IMR-90 (cell line): ENCODE measurements around the gene CENPM. TPM values are rescaled to one million over a fixed set of nuclear protein-coding genes. Genes with fewer than 3 reads are reported as not detected.

ENCODE experiments used
- ATAC-seq: fragments of 200-7000 bp; cut with Tn5 transposase; 2 replicates; pipeline ENCODE4 v1.9.1; 2020; ENCODE audit warnings: low read depth, mild to moderate bottlenecking, moderate library complexity
- BruUV-seq: library from RNA; stranded (reverse); fragments of 400-500 nt; replicated peaks from 2 replicates; lab custom pipeline; 2021; lab: Mats Ljungman, UMichigan
- CTCF ChIA-PET: fragments of 300-600 bp; formaldehyde crosslinking; extraction: SDS; loops from one replicate; lab custom pipeline; 2021; ENCODE audit warnings: antibody characterized with exemption; lab: Yijun Ruan, JAX
- POLR2A ChIA-PET: fragments of 300-600 bp; sonication (Branson Sonifier 250); formaldehyde crosslinking; loops from one replicate; lab custom pipeline; 2022; ENCODE audit warnings: antibody characterized with exemption; ENCODE audit not compliant: unreplicated experiment; lab: Charles Lee
- DNase-seq: peaks from one replicate; pipeline ENCODE4 v3.0.0; 2013
- H2AFZ ChIP-seq: replicated peaks from 2 replicates; pipeline ENCODE3; 2013; ENCODE audit warnings: low read length, mild to moderate bottlenecking; ENCODE audit not compliant: poor library complexity
- H2AK5ac ChIP-seq: 2 replicates; pipeline ENCODE4 v1.6.1; 2013; ENCODE audit warnings: low read depth, low read length, inconsistent platforms
- H2AK9ac ChIP-seq: replicated peaks from 2 replicates; pipeline ENCODE3; 2013; ENCODE audit warnings: mild to moderate bottlenecking, low read depth, low read length, moderate library complexity; ENCODE audit not compliant: poor library complexity
- H2BK120ac ChIP-seq: 2 replicates; pipeline ENCODE4 v1.6.1; 2013; ENCODE audit warnings: low read depth, low read length, inconsistent platforms
- H2BK15ac ChIP-seq: 3 replicates; pipeline ENCODE4 v1.6.1; 2013; ENCODE audit warnings: low read depth, low read length, inconsistent platforms
- H2BK20ac ChIP-seq: 2 replicates; pipeline ENCODE4 v1.6.1; 2013; ENCODE audit warnings: low read depth, mild to moderate bottlenecking, inconsistent platforms, low read length, moderate library complexity
- H2BK5ac ChIP-seq: 2 replicates; pipeline ENCODE4 v1.6.1; 2013; ENCODE audit warnings: mild to moderate bottlenecking, low read depth, low read length, inconsistent platforms; ENCODE audit not compliant: poor library complexity, severe bottlenecking
- H3K14ac ChIP-seq: replicated peaks from 2 replicates; pipeline ENCODE4 v1.6.1; 2013; ENCODE audit warnings: low read depth, low read length, inconsistent platforms
- H3K18ac ChIP-seq: 2 replicates; pipeline ENCODE4 v1.6.1; 2013; ENCODE audit warnings: low read depth, low read length, control low read depth
- H3K23ac ChIP-seq: 2 replicates; pipeline ENCODE4 v1.6.1; 2013; ENCODE audit warnings: low read depth, low read length, inconsistent platforms
- H3K27ac ChIP-seq: 2 replicates; pipeline ENCODE4 v1.5.1; 2013; ENCODE audit warnings: mild to moderate bottlenecking, control low read depth, low read length; ENCODE audit not compliant: insufficient read depth
- H3K27me3 ChIP-seq: 2 replicates; pipeline ENCODE4 v1.6.1; 2013; ENCODE audit warnings: low read length; ENCODE audit not compliant: control insufficient read depth, insufficient read depth
- H3K36me3 ChIP-seq: 2 replicates; pipeline ENCODE4 v1.6.1; 2013; ENCODE audit warnings: low read length, mixed read lengths; ENCODE audit not compliant: control insufficient read depth, insufficient read depth
- H3K4ac ChIP-seq: 2 replicates; pipeline ENCODE4 v1.6.1; 2013; ENCODE audit warnings: low read depth, low read length, inconsistent platforms
- H3K4me1 ChIP-seq: 2 replicates; pipeline ENCODE4 v1.6.1; 2013; ENCODE audit warnings: low read length, mixed read lengths; ENCODE audit not compliant: control insufficient read depth, insufficient read depth
- H3K4me2 ChIP-seq: 2 replicates; pipeline ENCODE4 v1.6.1; 2013; ENCODE audit warnings: low read depth, mild to moderate bottlenecking, control low read depth, low read length, moderate library complexity
- H3K4me3 ChIP-seq: 2 replicates; pipeline ENCODE4 v1.5.1; 2013; ENCODE audit warnings: low read depth, mild to moderate bottlenecking, control low read depth, low read length, moderate library complexity; ENCODE audit not compliant: insufficient read depth
- H3K56ac ChIP-seq: 2 replicates; pipeline ENCODE4 v1.6.1; 2013; ENCODE audit warnings: low read length, inconsistent platforms; ENCODE audit not compliant: insufficient read depth; ENCODE audit errors: extremely low read depth
- H3K79me1 ChIP-seq, 2 experiments: 2 replicates each; pipeline ENCODE4 v1.6.1; 2013; ENCODE audit warnings: low read length in 2 of 2, inconsistent platforms in 1 of 2, low read depth in 1 of 2
- H3K9ac ChIP-seq: 2 replicates; pipeline ENCODE4 v1.6.1; 2013; ENCODE audit warnings: low read depth, low read length, control low read depth
- H3K9me1 ChIP-seq: 2 replicates; pipeline ENCODE4 v1.6.1; 2013; ENCODE audit warnings: low read length, inconsistent platforms; ENCODE audit not compliant: insufficient read depth
- H3K9me3 ChIP-seq: 2 replicates; pipeline ENCODE4 v1.6.1; 2013; ENCODE audit warnings: low read length; ENCODE audit not compliant: control insufficient read depth, insufficient read depth
- H4K20me1 ChIP-seq: 2 replicates; pipeline ENCODE4 v1.6.1; 2013; ENCODE audit warnings: low read length, inconsistent platforms; ENCODE audit not compliant: insufficient read depth
- H4K5ac ChIP-seq: 2 replicates; pipeline ENCODE4 v1.6.1; 2013; ENCODE audit warnings: mild to moderate bottlenecking, low read depth, low read length, control low read depth
- H4K8ac ChIP-seq, 2 experiments: 2 replicates each; pipeline ENCODE4 v1.6.1; 2013; ENCODE audit warnings: low read depth in 2 of 2, low read length in 2 of 2, control low read depth in 1 of 2, inconsistent platforms in 1 of 2
- H4K91ac ChIP-seq: 2 replicates; pipeline ENCODE4 v1.6.1; 2013; ENCODE audit warnings: low read depth, low read length, inconsistent platforms; ENCODE audit not compliant: insufficient read depth
- BHLHE40 ChIP-seq: fragments of 150-350 bp; IDR thresholded peaks from 2 replicates; pipeline ENCODE4 v1.6.1; 2016; ENCODE audit warnings: mild to moderate bottlenecking, low read depth, low read length
- CHD1 ChIP-seq: IDR thresholded peaks from 2 replicates; pipeline ENCODE4 v1.6.1; 2012; ENCODE audit warnings: low read depth, low read length, improper control_type of control experiment
- ELK1 ChIP-seq: fragments of 150-350 bp; IDR thresholded peaks from 2 replicates; pipeline ENCODE4 v1.6.1; 2016; ENCODE audit warnings: low read depth, mild to moderate bottlenecking, low read length, moderate library complexity, borderline replicate concordance
- FOS ChIP-seq: fragments of 150-350 bp; IDR thresholded peaks from 2 replicates; pipeline ENCODE4 v1.6.1; 2016; ENCODE audit warnings: low read depth, low read length
- MAFK ChIP-seq: IDR thresholded peaks from 2 replicates; pipeline ENCODE4 v1.6.1; 2012; ENCODE audit warnings: low read depth, low read length, improper control_type of control experiment
- MAZ ChIP-seq: IDR thresholded peaks from 2 replicates; pipeline ENCODE4 v1.6.1; 2012; ENCODE audit warnings: low read depth, mild to moderate bottlenecking, low read length, improper control_type of control experiment, moderate library complexity, borderline replicate concordance
- MXI1 ChIP-seq: IDR thresholded peaks from 2 replicates; pipeline ENCODE4 v1.6.1; 2012; ENCODE audit warnings: low read depth, mild to moderate bottlenecking, low read length, moderate library complexity, borderline replicate concordance
- NFE2L2 ChIP-seq: fragments of 150-350 bp; IDR thresholded peaks from 2 replicates; pipeline ENCODE4 v1.6.1; 2016; ENCODE audit warnings: low read depth, mild to moderate bottlenecking, low read length
- POLR2A ChIP-seq: IDR thresholded peaks from 2 replicates; pipeline ENCODE4 v1.6.1; 2012; ENCODE audit warnings: mild to moderate bottlenecking, low read depth, low read length
- RAD21 ChIP-seq: IDR thresholded peaks from 2 replicates; pipeline ENCODE4 v1.6.1; 2012; ENCODE audit warnings: low read length, improper control_type of control experiment
- RCOR1 ChIP-seq: IDR thresholded peaks from 2 replicates; pipeline ENCODE4 v1.6.1; 2012; ENCODE audit warnings: mild to moderate bottlenecking, low read length, improper control_type of control experiment; ENCODE audit not compliant: insufficient replicate concordance
- RFX5 ChIP-seq: IDR thresholded peaks from 2 replicates; pipeline ENCODE4 v1.8.0; 2012; ENCODE audit warnings: low read depth, mild to moderate bottlenecking, low read length, moderate library complexity
- SMC3 ChIP-seq: fragments of 150-350 bp; IDR thresholded peaks from 2 replicates; pipeline ENCODE4 v1.6.1; 2016; ENCODE audit warnings: low read depth, mild to moderate bottlenecking, antibody characterized with exemption, low read length, moderate library complexity
- WGBS, 2 experiments: methylation state at CpG; one replicate each; pipeline versions ENCODE4 v1.1.5 to v1.1.7; 2013; ENCODE audit warnings: missing lambda C conversion rate in 2 of 2; ENCODE audit not compliant: insufficient read length in 1 of 2; ENCODE audit errors: extremely low coverage in 2 of 2; 5-methylcytosine and 5-hydroxymethylcytosine counted together
- dilution Hi-C: fragments of 300-500 bp; cut with HindIII; formaldehyde crosslinking; loops from one replicate; pipeline ENCODE4 v1.14.3; 2018; ENCODE audit warnings: low sequenced_read_pairs; ENCODE audit not compliant: unreplicated experiment
- in situ Hi-C: fragments of 300-500 bp; cut with MboI; formaldehyde crosslinking; loops from 3 replicates; pipeline ENCODE4 v1.14.3; 2019; ENCODE audit warnings: low sequenced_read_pairs, inconsistent platforms, mixed read lengths
- intact Hi-C: fragments of 100-400 bp; cut with micrococcal nuclease; formaldehyde crosslinking; loops from 2 replicates; pipeline ENCODE4 v1.10.0; 2022
- polyA plus RNA-seq, 3 experiments: library from polyadenylated mRNA; depleted of rRNA; stranded (reverse); fragments of >200 nt; gene quantifications; 2 replicates each; pipeline ENCODE4 v1.2.3, GENCODE V29; 2012; ENCODE audit warnings: low replicate concordance in 1 of 3
- total RNA-seq: library from RNA; depleted of rRNA; stranded (reverse); fragments of >200 nt; gene quantifications from 2 replicates; pipeline ENCODE4 v1.2.3, GENCODE V29; 2012
- TF ChIP-seq, protein P1 (sequence below): conservative IDR thresholded peaks from 2 replicates; pipeline ENCODE4 v1.5.1; 2012; ENCODE audit warnings: mild to moderate bottlenecking, low read depth, low read length, improper control_type of control experiment
- TF ChIP-seq, protein P2 (sequence below): fragments of 150-350 bp; IDR thresholded peaks from 2 replicates; pipeline ENCODE4 v1.6.1; 2017; ENCODE audit warnings: mild to moderate bottlenecking, antibody characterized with exemption, low read length, low read depth

The CENPM gene
- total and polyA plus RNA-seq, 2 of the 4 experiments (the other 2 are of a cell fraction), result 18.1 to 20.1 TPM

GRCh38 chr22:41979423-41980250, 32.7 kb upstream of the CENPM start:
- Histone ChIP-seq H3K27ac (no peak overlapping the region), H4K8ac (no peak overlapping the region), H3K4me2 (no peak overlapping the region), H3K36me3 (no peaks in the 10 kb centered on the region), H3K9me1 (no peaks in the 10 kb centered on the region), H2AK5ac (no peak overlapping the region), H3K9ac (no peak overlapping the region), H3K4me3 (no peak overlapping the region), H4K91ac (no peak overlapping the region), H3K4ac (no peak overlapping the region), H2AFZ (peak overlapping the region; percentile 11), H2BK120ac (no peak overlapping the region), H4K20me1 (no peaks in the 10 kb centered on the region), H3K27me3 (peaks cover 58% of the 10 kb centered on the region), H4K5ac (no peak overlapping the region), H3K23ac (no peak overlapping the region), H2BK15ac (no peak overlapping the region), H2BK5ac (no peak overlapping the region), H3K56ac (no peak overlapping the region), H3K14ac (no peak overlapping the region), H3K4me1 (no peaks in the 10 kb centered on the region; the same call in 1 of the 2 replicates), H3K79me1 (no peaks in the 10 kb centered on the region), H2BK20ac (no peak overlapping the region), H3K9me3 (no peaks in the 10 kb centered on the region), H3K18ac (no peak overlapping the region), H2AK9ac (no peak overlapping the region)
- CTCF ChIA-PET, result no interaction called here
- dilution Hi-C loops (no loop called here), in situ Hi-C loops (no loop called here), intact Hi-C loops (no loop called here)
- no peak for DNase-seq
- 86% methylated on average over 6 of the region's 9 CpGs; no CpG with 5 or more reads in 1 of the 2 experiments for WGBS, 2 experiments
- POLR2A ChIA-PET, result no interaction called here
- no peak for ATAC-seq
- no TSS peak for BruUV-seq
- TF ChIP-seq CHD1 (no peak), FOS (no peak), RAD21 (no peak), SMC3 (no peak), MAZ (no peak), BHLHE40 (no peak), ELK1 (no peak), MAFK (no peak), MXI1 (no peak), NFE2L2 (no peak), RCOR1 (no peak), RFX5 (no peak), POLR2A (no peak)
- TF ChIP-seq, protein P1, sequence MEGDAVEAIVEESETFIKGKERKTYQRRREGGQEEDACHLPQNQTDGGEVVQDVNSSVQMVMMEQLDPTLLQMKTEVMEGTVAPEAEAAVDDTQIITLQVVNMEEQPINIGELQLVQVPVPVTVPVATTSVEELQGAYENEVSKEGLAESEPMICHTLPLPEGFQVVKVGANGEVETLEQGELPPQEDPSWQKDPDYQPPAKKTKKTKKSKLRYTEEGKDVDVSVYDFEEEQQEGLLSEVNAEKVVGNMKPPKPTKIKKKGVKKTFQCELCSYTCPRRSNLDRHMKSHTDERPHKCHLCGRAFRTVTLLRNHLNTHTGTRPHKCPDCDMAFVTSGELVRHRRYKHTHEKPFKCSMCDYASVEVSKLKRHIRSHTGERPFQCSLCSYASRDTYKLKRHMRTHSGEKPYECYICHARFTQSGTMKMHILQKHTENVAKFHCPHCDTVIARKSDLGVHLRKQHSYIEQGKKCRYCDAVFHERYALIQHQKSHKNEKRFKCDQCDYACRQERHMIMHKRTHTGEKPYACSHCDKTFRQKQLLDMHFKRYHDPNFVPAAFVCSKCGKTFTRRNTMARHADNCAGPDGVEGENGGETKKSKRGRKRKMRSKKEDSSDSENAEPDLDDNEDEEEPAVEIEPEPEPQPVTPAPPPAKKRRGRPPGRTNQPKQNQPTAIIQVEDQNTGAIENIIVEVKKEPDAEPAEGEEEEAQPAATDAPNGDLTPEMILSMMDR, result no peak
- TF ChIP-seq, protein P2, sequence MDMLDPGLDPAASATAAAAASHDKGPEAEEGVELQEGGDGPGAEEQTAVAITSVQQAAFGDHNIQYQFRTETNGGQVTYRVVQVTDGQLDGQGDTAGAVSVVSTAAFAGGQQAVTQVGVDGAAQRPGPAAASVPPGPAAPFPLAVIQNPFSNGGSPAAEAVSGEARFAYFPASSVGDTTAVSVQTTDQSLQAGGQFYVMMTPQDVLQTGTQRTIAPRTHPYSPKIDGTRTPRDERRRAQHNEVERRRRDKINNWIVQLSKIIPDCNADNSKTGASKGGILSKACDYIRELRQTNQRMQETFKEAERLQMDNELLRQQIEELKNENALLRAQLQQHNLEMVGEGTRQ, result no peak
